Measurements from ENCODE around the gene CLTB. TPM values are rescaled to one million over a fixed set of nuclear protein-coding genes. Genes with fewer than 3 reads are reported as not detected.
A peak's percentile ranks its signal among the peaks of the same experiment; 100 is the strongest.

The CLTB gene
- total and polyA plus RNA-seq, 4 donors, result 14.2 to 49.4 (median 38.6) TPM

- no peak for TF ChIP-seq CTCF (IDR thresholded peaks at IDR 0.05; ENCODE audit: low read depth, low read length, missing input control)
- TF ChIP-seq FOXA2 (IDR thresholded peaks at IDR 0.05), result no peak
- no peak for TF ChIP-seq HNF4G (IDR thresholded peaks at IDR 0.05)
- TF ChIP-seq MAX (IDR thresholded peaks at IDR 0.05), result no peak
- TF ChIP-seq TAF1 (conservative IDR thresholded peaks at IDR 0.05), result peak; percentile 63
Measured at GRCh38 chr5:176389135-176390123, 26.9 kb downstream of the CLTB start (continued).

GRCh38 chr5:176388444-176389134, 27.8 kb downstream of the CLTB start, which contains the start of the genes HIGD2A and NOP16:
Gene HIGD2A, plus strand, starts transcription at chr5:176388751. Its CDS starts 69 bp downstream, at chr5:176388820.
Gene NOP16, minus strand, starts transcription at chr5:176388598. Its CDS starts 59 bp downstream, at chr5:176388539.
- Histone ChIP-seq H3K4me3 (ENCODE audit: low read depth in 1 of 3, low read length in 3 of 3) (peak within 1 kb of the TSS; percentile 73 to 100 (median 88)), H3K4me1 (ENCODE audit: control insufficient read depth in 4 of 4, insufficient read depth in 4 of 4, low read length in 3 of 4) (peaks cover 5 to 26% (median 16%) of the 10 kb centered on the region in 4 donors), H3K27ac (ENCODE audit: low read depth in 1 of 2, low read length in 2 of 2) (peak within 1 kb of the TSS; percentile 90 to 94), H3K27me3 (ENCODE audit: control insufficient read depth in 4 of 4, insufficient read depth in 4 of 4, low read length in 3 of 4) (no peaks in the 10 kb centered on the region), H3K36me3 (ENCODE audit: control insufficient read depth in 4 of 4, insufficient read depth in 3 of 4, low read depth in 1 of 4, low read length in 3 of 4) (peaks cover 3 to 32% (median 17%) of the 10 kb centered on the region in 4 donors), H3K9ac (ENCODE audit: low read depth in 1 of 2, low read length in 2 of 2) (peak within 1 kb of the TSS; percentile 89 to 90), H3K9me3 (ENCODE audit: control insufficient read depth in 4 of 4, low read length in 3 of 4) (no peaks in the 10 kb centered on the region)
- under 1% methylated on average over 47 of the region's 47 CpGs for WGBS
- TF ChIP-seq GABPA (IDR thresholded peaks at IDR 0.05 in 1 of 2, conservative IDR thresholded peaks at IDR 0.05 in 1 of 2), result peak; percentile 89 to 95
- TF ChIP-seq JUND (IDR thresholded peaks at IDR 0.05), result peak in 1 of 2 donors; percentile 41
- TF ChIP-seq ATF3 (IDR thresholded peaks at IDR 0.05), result no peak
- peak; percentile 13 for TF ChIP-seq FOXA1 (IDR thresholded peaks at IDR 0.05)
- peak; percentile 2 for TF ChIP-seq CTCF (IDR thresholded peaks at IDR 0.05; ENCODE audit: low read depth, low read length, missing input control)
- peak; percentile 90 for TF ChIP-seq TAF1 (conservative IDR thresholded peaks at IDR 0.05)
- peak; percentile 6 for TF ChIP-seq FOXA2 (IDR thresholded peaks at IDR 0.05)
- TF ChIP-seq HNF4G (IDR thresholded peaks at IDR 0.05), result peak; percentile 15
- peak; percentile 88 for TF ChIP-seq SP1 (IDR thresholded peaks at IDR 0.05)
- TF ChIP-seq NR2F2 (IDR thresholded peaks at IDR 0.05), result peak; percentile 85
- peak; percentile 99 for TF ChIP-seq MAX (IDR thresholded peaks at IDR 0.05)
- TF ChIP-seq RAD21 (IDR thresholded peaks at IDR 0.05), result no peak
- TF ChIP-seq RXRA (IDR thresholded peaks at IDR 0.05), result peak; percentile 69 to 86
- TF ChIP-seq EGR1 (IDR thresholded peaks at IDR 0.05; ENCODE audit: low read depth in 2 of 2), result peak in 1 of 2 donors; percentile 62
- TF ChIP-seq YY1 (IDR thresholded peaks at IDR 0.05), result peak; percentile 90
- peak; percentile 93 for TF ChIP-seq REST (IDR thresholded peaks at IDR 0.05)
- peak; percentile 45 to 63 for TF ChIP-seq HNF4A (conservative IDR thresholded peaks at IDR 0.05)
- peak; percentile 98 for TF ChIP-seq ZBTB33 (IDR thresholded peaks at IDR 0.05)
- DNase-seq (ENCODE audit: low spot score), result peak; percentile 98

All from liver (tissue), 9 donors.